HuH-7.5 (cell line): ENCODE measurements around the gene TNFAIP8L3.
"Not testable (repeated sequence)": the region's sequence is repeated elsewhere in the genome, so short reads cannot be mapped to it uniquely, and the experiment has no call there.

ENCODE experiments used
- DNase-seq: peaks from one replicate; pipeline ENCODE4 v3.0.0; 2011; ENCODE audit warnings: low spot score

TNFAIP8L3 gene

DNA sequence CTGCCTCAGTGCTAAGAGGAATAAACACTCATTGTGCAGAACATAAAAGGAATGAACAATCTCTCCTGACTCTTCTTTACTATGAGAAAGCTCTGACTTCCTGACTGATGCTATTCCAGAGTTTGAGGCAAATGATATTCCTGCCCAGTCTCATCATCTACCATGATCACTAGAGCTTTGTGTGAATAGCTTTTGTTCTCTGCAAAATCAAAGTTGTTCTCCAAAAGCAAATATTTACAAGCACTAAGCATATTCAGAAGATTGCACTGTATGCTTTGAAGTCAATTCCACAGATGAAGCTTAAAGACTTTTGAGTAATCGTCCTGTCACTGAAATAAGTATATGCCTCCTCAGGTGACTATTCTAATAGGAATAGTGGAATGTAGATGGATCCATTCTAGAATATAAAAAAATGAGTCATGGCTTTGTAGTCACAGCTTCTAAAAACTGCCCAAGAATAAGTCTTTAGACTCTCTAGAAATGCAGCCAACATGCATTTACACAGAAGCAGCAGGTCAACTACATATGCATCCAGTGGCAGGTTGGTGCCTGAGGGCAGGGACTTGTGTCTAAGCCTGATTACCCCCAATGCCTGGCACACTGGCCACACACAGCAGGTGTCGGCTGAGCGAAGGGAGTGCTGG lies 34.6 kb downstream of the TNFAIP8L3 start:
- no peak for DNase-seq

DNA sequence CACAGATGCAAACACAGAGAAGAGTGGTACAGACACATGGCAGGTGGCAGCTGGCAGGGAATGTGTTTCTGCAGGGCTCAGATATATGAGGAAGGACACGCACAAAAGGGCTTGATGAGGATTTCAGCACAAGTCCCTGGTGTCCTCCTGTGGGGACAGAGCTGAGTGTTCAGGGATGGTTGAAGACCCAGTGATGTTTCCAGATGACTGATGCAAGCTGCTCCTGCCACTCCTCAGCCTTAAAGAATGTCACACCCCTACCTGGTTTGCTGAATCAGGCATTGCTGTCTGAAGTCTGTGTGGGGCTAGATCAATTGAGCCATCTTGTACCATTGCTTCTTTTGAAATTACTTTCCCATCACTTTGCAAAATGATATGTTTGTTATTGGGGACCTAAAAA lies 40.2 kb downstream of the TNFAIP8L3 start:
- no peak for DNase-seq

DNA sequence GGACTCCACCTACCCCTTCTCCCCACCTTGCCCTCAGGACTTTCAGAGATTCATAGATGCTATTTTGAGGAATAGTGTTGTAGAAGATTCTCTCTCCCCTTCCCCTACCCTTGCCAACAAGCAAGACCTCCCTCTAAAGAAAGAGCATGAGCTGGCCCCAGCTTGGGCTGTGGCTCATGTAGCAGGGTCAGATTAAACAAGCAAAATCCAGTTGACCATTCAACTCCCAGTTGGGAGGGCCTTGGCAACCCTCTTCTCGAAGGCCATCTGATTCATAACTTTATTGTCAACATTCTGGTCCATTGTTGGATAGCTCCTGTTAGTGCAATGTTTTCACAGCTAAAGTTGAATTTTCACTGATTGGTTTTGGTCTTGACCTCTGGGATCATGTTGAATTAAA lies 41.1 kb downstream of the TNFAIP8L3 start:
- no peak for DNase-seq

DNA sequence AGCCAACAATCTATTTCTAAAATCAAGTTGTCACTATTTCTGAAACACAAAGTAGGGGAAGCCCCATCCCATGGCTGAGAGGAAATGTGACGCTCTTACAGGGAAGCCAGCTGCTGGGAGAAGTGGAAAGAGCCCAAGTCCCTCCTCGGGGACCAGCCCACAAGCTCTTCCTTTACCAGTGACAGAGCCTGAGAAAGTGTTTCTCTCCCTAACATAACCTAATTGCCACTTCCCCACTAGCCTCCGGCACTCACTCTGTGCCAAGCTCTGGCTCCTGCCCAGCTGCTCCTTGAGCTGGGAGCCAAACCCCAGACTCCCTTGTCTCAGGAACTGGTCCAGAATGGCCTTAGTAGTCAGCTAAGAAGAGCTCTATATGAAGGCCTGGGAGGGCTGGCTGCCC lies 42.9 kb downstream of the TNFAIP8L3 start:
- no peak for DNase-seq

DNA sequence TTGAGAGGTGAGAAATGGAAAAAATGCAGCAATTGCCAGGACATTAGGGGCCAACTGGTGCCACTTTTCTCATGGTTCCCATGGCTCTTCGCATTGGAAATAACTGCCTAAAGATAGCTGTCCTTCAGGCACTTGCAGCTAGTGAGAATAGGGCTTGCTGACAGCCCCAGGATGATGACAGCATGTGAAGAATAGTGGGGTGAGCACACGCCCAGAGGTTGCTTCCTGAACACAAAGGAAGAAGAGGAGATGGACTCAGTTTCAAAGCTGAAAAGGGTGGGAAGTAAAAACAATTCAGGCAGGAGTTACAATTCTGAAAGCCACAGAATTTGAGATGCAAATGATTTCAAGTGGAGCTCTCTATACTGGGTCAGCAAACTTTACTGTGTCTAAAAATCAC lies 45.6 kb downstream of the TNFAIP8L3 start:
- no peak for DNase-seq

DNA sequence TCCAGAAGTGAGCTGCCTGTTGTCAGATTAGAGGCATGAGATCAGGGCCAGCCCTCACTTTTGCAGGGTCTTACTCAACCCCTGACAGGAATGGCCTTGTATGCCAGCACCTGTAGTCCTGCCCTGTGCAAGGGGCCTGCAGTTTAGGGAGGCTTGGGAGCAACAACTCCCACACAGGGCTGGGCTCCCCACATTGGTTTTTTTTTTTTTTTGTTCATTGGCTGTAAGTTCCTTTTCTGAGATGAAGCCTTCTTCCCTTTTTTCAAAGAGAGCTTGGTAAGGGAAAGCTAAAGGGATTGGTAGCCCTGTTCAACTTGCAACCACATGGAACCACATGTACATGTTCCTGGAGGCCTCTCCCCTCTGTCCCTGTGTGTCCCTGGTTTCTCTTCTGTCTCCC lies 46.4 kb downstream of the TNFAIP8L3 start:
- no peak for DNase-seq

DNA sequence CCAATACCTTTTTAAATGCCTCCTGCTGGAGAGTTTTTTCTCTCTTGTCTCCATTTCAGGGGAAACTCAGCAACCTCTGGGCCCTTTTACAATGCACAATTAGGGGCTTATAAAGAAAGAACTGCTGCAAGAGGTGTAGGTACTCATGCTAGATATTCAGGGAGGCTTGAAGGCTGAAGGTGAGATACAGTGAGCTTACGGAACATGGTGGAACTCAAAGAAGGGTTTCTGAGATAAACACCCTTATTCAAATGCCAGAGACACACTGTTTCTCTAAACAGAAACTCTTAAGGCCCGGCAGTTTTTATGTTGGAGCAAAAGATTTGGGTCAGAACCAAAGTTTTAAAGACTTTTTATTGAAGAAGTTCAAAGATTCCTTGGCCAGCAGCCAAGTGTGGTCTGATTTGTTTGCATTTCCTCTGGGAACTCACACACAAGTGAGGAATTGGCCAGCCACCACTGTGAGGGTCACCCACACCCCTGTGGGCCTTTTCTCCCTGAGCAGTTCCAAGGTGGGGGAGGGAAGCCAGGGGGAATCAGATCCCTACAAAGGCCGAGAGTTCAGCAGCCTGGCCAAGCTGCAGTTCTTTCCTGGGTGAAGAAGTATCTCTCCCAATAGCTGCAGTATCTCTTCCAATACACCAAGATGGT lies 47.8 kb downstream of the TNFAIP8L3 start:
- DNase-seq, result no peak

DNA sequence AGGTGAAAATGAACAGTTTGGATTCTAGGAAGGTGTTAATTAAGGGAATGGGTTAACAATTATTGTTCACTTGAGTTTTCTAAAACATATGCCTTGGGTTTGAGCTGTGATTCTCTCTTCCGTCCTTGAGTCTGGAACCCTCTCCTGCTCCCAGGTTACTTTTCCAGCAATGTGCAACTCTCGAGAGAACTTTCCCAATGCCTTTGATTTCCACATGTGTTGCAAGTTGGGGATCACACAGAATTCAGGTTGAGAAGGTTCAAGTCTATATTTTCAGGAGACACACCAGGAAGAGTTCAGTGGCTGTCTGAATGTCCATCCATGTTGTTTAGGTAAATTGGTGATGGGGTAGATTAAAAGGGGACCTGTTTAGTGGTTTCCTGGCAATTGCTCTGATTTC lies 48.7 kb downstream of the TNFAIP8L3 start:
- no peak for DNase-seq

DNA sequence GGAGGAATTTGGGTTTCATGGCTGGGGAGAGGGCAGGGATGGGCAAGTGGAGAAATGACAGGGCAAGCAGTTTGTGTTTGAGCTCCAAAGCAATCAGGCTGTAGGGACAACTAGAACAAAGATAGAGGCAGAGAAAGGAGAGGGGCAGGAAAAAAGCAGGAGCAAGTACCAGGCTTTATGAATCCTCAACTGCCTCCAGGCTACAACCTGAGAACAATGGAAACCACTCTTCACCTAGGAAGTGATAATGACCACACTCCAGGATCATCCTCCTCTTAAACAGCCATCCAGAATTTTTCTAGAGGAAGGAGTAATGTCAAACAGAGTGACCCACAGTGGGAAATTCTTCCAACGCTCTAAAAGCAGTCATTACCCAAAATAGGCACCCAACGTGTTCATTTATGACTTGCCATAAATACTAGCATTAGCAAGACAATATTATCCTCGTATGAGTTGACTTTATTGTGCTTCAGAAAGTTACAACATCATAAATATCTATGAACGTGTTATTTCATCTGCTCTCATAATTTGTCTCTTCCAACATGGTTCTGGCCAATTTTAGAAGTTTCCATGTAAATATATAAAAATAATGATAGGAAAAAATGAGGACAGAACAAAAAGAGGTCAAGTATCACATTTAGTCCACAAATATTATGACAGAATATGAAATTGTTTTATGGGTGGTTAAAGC lies 50.5 kb downstream of the TNFAIP8L3 start:
- DNase-seq, result no peak

DNA sequence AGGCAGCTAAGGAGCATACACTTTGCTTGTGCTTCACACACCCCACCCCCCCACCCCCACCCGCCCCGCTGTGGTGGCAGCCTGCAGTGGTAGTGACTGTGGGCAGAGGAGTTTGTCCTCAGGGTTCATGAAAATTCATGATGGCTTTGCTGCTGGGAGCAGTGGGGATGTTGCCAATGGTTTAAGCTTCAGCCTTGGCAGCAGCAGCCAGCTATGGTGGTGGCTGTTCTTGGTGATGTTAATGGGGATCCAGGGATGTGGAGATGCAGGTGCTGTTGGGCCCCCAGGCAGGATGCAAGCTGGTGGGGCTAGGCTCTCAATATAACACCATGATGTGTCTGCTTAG lies 55.8 kb downstream of the TNFAIP8L3 start:
- no peak for DNase-seq

DNA sequence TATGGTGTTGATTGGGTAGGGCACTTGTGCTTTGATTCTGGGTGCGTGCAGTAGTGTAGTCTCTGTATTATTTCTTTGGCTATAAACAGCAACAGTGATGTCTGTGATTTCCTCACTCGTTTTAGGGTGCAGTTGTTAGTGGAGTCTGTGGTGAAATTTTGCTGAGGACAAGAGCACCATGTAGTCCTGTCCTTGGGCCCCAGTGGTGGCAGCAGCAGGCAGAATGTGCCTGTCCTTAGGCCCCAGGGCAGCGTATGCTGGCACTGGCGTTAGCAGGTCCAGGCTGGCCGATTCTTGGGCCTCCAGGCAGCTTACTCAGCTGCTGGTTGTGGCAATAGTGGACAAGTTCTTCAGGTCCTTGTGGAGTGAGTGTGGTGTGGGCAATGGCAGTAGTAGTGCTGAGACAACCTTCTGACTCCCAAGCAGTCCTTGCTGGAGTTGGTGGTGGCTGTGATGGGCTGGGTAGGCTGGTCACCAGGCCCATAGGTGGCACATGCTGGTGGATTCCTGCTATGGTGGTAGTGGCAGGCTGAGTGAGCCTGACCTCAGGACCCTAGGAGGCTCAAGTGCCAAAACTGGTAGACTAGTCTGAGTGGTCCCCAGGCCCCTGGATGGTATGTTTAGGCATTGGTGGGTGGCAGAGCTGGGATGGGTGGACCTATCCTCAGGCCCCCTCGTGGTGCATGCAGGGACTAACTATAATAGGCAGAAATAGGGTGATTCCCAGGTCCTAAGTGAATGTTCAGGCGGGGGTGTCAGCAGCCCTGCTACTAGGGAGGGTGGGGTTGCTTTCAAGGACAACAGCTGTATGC lies 56.3 kb downstream of the TNFAIP8L3 start:
- no peak for DNase-seq

DNA sequence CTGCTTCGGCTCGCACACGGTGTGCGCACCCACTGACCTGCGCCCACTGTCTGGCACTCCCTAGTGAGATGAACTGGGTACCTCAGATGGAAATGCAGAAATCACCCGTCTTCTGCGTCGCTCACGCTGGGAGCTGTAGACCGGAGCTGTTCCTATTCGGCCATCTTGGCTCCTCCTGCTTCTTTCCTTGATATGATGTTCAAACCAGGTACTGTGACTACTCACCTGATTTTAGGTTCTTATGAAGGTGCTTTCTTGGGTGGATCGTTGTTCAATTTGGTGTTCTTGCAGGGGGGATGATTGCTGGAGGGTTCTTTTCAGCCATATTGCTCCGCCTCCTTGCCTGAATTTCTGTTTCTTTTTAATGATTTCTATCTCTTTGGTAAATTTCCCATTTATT lies 57.2 kb downstream of the TNFAIP8L3 start:
- DNase-seq, result not testable (repeated sequence)

DNA sequence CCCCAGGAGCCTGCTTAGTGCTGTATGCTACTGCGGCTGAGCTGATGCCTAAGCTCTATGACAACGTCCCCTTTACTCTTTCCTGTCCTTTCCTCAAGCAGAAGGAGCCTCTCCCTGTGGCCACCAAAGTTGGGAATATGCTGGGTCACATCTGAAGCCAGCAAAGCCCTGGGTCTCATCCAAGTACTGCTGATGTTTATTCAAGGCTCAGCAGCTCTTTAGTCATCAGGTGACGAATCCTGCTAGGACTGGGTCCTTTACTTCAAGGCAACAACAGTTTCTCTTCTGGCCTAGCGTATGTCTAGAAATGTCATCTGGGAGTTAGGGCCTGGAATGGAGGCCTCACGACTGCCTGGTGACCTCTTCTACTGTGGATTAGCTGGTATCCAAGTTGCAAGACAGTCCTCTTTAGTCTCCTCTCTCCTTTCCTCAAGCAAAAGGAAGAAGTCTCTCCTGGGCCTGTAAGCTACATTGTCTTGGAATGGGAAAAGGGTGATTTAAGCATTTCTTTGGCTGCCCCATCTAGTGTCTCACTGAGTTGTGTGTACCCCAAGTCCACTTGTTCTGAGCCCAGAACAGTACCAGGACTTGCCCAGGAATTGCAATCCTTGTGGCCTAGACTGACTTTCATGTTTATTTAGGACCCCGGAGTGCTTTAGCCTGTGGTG lies 63.9 kb downstream of the TNFAIP8L3 start:
- no peak for DNase-seq

DNA sequence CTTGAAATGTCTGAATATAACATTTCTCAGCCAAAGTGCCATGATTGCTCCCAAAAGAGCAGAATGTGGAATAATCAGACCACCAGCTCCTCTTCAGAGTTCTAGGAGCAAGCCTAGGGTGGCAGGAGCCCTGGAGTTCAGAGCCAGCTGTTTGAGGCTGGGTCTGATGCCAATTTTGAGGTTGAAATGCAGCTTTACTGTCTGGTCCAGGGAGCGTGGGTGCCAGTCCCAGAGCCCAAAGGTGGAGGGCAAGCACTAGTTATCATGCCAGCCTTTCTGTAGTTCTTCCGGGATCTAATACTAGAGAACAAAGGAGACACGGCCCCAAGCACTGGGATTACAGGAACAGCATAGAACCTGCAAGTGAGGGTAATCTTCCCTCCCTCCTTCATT lies 69.3 kb downstream of the TNFAIP8L3 start:
- no peak for DNase-seq

DNA sequence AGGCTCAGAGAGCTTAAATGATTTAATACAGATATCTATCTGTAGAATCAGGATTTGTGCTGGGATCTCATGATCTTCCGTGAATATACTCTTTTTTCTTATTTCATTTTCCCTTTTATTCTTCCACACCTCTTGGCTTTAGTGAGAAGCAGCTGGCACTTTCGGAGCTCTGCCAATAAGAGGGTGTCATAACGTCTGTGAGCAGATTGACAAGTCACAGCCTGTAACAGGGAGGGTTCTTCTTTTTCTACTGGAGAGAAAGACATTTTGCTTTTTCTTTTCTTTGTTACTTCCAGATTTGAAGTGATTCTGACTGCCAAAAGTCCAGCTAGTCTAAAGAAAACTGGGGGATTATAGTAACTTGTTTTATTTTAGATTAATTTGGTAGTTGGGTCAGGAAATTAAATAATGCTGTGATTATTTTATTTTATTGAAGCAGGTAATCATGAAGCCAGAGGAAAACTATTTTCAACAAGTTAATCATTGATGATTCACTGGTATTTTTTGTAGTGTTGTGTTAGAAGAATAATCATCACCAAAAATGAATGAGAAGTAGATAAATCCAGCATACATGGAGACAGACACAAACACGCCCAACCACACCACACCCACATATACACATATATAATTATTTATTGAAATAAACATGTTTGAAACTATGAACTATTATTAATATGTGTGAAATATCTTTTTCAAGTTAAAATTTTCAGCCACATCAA lies 69.8 kb downstream of the TNFAIP8L3 start:
- no peak for DNase-seq

DNA sequence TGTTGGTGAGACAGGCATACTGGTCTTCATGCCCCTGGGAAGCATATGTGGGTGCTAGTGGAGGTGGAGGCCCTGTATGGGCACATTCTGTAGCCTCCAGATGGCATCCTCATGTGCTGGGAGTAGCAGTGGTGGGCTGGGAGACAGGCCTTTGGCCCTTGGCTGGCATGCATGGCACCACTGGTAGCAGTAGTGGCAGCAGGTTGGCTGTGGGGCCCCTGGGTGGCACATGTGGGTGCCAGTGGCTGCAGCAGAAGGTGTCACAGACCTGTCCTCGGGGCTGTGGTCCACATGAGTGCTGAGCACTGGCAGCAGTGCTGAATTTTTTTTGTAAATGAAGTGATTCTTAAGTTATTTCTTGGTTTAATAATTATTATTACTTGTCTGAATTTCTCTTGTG lies 71.2 kb downstream of the TNFAIP8L3 start:
- DNase-seq, result no peak

DNA sequence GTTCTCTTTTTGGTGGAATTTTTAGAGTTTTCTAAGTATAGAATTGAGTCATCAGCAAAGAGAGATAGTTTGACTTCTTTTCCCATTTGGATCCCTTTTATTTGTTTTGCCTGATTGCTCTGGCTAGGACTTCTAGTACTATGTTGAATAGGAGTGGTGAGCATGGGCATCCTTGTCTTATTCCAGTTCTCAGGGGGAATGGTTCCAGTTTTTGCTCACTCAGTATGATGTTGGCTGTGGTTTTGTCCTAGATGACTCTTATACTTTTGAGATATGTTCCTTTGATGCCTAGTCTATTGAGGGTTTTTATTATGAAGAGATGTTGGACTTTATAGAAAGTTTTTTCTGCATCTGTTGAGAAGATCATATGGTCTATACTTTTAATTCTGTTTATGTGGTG lies 72.5 kb downstream of the TNFAIP8L3 start:
- no peak for DNase-seq

DNA sequence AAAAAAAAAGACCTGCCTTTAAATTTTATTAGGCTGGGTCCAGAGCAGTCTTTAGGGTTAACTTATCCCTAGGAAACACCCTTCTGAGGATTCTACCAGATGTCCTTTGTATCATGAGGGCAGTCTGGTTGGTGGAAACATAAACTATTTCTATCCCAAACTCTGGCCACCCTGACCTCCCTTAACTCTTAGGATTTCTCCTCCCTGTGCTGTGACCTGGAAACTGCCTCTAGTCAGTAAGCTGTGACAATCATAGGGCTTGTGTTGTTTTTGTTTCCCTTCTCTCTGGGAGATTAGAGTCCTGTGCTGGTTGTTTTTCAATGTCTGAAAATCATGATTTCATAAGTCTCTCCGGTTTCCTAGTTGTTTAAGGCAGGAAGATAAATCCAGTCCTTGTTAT lies 78.1 kb downstream of the TNFAIP8L3 start:
- no peak for DNase-seq

DNA sequence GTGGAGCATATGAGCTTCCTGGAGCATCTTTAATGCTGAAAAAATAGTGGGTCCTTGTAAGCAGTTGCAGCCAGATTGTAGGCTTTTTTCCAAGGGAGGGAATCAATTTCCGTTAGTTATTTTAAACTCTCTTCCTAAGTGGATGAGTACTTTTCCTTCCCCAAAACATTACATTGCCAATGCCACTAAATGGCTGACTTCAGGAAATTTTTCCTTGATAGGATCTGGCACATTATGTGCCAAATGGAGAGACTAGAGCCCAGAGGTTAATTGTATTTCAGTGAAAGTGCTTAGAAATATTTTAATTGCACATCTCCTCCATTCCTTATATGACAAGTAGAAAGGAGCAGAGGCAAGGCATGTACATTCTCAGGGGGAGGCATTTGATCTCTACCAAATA lies 83.5 kb downstream of the TNFAIP8L3 start:
- DNase-seq, result no peak

DNA sequence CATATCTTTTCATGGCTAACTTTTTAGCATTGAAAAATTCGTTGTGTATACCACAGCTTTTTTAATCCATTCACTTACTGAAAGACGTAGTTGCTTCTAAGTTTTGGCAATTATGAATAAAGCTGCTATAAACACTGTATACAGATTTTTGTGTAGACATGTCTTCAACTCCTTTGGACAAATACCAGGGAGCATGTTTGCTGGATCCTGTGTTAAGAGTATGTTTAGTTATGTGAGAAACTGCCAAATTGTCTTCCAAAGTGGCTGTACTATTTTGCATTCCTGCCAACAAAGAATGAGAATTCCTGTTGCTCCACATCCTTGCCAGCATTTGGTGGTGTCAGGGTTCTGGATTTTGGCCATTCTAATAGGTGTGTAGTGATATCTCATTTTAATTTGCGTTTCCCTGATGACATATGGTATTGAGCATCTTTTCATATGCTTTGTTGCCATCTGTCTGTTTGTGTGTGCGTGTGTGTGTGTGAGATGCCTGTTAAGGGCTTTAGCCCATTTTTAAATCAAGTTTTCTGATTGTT lies 87.5 kb downstream of the TNFAIP8L3 start:
- DNase-seq, result no peak
